HG02759 (cell line): ENCODE data around the gene ATP10A.
"Not testable (repeated sequence)": the region's sequence is repeated elsewhere in the genome, so short reads cannot be mapped to it uniquely, and the experiment has no call there.

Source experiments
- ATAC-seq: cut with Tn5 transposase; IDR thresholded peaks from one replicate; pipeline ENCODE4 v1.9.1; 2021; ENCODE audit warnings: mild to moderate bottlenecking, moderate library complexity; ENCODE audit not compliant: unreplicated experiment

The ATP10A gene

DNA sequence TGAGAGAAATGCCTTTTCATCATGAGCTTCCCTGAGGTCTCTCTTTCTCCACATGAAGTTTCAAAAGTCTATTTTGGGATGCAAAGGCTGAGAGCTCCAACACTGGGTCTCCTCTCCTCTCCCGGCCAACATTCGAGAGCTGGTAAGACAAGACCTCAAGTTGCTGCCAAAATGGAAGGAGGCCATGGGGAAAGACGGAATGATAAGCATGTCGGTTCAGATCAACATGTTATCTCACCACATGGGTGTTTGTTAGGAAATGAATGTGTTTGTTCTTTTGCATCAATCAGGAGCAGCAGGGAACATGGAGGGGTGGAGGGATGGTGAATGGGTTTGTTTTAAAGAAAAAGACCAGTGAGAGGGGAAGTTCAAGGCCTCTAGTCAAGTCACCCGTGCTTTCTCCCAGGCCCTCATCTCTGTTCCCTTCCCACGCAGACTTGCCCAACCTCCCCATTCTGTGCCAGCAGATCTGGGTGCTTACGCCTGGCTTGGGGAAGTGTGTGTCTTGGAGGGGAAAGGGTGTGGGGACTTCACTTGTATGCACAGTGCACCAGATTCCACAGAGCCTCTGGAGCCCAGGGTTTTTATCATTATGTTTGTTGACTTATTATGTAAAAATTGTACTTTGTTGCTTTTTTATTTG, 23.5 kb upstream of the ATP10A start:
- ATAC-seq: no peak

DNA sequence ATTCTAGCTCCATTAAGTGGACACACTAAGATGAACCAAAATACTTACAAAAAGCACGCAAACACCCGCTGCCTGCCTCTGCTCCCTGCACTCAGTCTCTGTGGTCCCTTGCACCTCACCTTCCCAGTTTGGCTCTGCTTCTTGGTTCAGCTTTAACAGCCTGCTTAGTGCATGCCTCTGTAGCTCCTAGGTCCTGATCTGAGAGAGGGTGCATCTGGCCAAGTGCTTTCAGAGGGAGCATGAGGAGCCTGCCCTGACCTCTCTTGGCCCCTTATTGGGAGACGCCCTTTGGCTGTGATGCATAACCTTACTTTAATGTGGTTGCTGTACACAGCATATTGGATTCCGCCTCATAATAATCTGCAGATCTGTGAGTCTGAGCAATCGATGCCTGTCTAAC, 21.2 kb upstream of the ATP10A start:
- no peak for ATAC-seq

DNA sequence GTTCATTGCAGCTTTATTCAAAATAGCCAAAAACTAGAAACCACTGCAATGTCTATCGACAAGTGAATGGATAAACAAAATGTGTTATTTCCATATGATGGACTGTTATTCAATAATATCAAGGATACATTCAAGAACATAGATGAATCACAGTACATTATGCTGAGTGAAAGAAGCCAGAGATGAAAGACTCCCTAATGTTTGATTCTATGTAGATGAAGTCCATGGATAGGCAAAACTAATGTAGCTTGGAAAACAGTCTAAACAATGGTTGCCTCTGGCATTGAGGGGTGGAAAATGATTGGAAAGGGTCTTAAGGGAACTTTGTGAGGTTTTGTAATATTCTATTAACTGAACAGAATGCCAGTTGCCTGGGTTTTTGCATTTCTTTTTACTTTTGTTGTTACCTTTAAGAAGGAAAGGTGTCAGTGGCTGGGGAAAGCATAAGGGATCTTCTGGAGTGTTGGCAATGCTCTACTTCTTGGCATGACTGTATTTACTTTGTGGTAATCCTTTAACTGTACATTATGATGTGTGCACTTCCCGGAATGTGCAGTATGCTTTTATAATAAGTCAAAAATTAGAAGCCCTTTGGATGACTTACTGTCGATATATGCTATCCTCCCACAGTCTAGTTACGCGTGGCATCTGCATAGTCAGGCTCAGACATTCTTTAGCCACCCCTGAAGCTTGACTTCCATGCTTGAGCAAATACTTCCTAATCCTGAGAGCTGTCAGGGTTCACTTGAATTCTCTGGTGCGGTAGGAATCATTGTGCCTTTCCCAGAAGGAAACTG, 20.5 kb upstream of the ATP10A start:
- ATAC-seq: no peak

DNA sequence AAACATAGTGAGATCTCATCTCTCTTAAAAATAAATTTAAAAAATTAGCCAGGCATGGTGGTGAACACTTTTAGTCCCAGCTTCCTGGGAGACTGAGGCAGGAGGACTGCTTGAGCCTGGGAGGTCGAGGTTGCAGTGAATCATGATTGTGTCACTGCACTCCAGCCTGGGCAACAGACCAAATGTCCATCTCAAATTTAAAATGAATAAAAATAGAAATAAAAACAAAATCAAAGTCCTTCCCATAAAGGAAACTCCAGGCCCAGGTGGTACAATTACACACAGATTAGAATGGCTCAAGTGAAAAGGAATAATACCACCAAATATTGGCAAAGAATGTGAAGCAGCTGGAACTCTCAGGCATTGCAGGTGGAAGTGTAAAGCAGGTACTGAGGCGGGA, 19.3 kb upstream of the ATP10A start:
- no peak for ATAC-seq

DNA sequence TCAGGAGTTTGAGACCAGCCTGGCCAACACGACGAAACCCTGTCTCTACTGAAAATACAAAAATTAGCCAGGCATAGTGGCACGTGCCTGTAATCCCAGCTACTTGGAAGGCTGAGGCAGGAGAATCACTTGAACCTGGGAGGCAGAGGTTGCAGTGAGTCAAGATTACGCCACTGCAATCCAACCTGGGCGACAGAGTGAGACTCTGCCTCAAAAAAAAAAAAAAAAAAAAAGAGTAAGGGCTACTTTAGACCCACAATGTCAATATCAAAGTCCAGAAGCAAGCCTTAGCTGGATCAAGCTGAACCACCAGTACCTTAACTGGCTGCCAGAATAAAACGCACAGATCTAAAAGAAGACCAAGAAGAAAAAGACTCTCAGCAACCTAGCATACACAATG, 17.8 kb upstream of the ATP10A start:
- not testable (repeated sequence) for ATAC-seq

DNA sequence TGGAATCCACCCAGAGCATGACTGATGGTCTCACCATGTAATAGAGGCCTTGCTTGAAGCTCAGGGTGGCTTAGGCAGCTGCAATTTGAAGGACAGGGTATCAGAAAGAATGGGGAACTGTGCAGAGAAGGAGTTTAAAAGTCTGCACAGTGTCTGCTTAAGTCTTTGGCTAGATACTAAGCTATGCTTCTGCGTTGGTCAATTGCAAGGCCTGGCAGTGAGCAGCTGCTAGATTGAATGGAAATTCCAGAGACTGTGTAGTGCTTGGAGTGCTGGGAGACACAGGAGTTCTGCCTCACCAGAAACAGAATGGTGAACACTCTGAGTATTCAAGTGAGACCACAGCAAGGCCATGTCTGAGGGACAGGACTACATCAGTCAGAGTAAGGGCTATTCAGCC, 17.3 kb upstream of the ATP10A start:
- no peak for ATAC-seq

DNA sequence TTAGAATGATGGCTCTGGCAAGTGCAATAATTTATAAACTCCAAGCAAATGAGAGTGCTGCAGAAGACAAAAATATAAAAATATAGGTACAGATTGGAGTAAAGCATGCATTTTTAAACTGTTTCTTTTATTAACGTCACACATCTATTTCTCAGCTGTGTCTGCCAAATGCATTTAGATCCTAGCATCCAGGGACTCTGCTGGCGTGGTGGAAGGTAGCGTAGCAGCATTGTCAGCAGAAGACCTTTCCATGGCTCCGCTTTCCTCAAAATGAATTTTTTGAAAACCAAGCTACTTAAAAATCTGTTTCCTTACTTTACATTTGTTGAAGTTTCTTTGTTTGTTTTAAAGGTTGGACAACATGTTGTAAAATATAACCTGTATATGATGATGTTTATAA, 16.3 kb upstream of the ATP10A start:
- ATAC-seq: no peak

DNA sequence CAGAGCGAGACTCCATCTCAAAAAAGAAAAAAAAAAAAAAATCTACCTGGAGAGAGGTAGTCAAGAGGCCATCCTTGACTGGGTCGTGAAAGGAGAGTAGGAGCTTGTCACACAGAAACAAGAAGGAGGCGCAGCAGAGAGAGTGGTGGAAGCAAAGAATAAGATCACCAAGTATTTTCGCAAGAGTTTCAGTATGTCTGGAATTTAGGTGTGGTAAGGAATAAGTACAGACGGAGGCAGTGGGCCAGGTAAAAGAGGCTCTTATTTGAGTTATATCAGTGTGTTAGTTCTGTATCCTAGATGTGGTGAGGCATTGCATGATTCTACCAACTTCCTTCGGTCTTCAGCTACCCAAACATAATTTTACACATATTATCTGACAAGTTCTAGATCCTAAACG, 14.6 kb upstream of the ATP10A start:
- ATAC-seq: no peak

DNA sequence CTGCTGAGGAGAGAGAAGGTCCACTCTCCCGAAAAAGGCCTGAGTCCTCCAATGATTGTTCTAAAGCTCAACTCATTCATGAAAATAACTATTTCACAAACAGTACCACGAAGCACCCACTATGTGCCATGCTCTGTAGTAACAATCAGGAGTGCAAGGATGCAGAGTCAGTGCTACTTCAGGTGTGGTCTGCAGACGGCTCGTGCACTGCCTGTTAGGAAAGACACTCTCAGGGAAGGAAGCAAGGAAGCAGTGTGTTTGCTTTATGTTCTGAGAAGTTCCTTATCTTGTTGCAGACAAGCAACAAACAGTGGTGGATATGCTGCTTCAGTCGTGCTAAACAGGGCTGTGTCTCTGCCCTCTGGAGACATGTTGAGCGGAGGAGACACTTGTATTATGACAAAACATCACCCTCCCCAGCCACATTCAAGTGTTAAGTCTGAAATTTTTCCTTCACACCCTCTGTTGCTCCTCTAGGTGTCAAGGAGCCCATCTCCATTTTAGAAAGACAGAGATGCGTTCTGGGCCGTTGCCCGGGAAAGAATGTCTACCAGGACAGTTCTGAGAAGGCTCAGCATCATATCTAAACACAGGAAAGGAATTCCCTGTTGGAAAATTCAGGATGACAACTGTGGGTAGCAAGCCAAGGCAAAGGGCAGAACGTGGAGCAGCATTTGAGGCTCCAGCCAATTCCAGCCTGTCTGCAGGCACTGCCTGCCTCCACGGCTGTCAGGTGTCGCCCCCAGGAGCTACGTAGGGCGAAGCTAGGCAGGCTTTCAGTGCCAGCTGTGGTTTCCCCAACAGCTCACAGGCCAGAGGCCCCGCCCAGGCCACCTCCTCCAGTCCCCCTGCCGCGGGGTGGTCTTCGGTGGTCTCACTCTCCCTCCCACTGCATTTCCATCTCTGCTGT, 13.4 kb upstream of the ATP10A start:
- no peak for ATAC-seq

DNA sequence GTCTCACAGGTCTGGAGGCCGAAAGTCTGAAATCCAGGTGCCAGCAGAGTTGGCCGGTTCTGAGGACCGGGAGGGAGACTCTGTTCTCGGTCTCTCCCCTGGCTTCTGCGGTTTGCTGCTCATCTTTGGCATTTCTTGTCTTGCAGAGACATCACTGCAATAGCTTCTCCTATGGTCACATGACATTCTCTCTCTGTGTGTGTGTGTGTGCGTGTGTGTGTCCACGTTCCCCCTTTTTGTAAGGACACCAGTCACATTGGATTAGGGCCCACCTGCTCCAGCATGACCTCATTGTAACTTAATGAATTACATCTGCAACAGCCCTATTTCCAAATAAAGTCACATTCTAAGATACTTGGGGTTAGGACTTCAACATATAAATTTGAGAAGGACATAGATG, 12.4 kb upstream of the ATP10A start:
- ATAC-seq: no peak

DNA sequence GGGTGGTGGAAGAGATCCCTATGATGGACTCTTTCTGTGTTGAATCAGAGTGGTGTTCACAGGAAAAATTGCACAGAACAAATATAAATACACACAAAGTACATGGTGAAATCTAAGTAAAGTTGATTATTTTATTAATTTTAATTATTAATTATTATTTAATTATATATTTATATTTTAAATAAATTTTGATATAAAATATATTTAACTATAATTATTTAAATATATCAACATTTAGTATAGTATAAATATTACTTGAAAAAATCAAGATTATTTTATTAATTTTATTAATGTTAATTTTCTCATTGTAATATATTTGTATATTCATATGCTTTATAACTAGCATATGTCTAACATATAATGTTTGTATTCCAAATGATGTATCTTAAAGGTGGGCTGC, 11.3 kb upstream of the ATP10A start:
- ATAC-seq: no peak

DNA sequence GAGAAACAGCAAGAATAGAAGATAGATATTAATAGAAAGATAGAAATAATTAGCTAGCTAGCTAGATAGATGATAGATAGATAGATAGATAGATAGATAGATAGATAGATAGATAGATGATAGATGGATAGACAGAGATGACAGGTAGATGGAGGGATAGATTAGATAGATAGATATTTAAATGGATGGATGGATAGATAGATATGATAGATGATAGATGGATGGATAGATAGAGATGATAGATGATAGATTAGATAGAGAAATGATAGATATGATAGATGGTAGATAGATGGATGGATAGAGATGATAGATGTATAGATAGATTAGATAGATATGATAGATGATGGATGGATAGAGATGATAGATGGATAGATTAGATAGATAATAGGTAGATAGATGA, 8.3 kb upstream of the ATP10A start:
- no peak for ATAC-seq

DNA sequence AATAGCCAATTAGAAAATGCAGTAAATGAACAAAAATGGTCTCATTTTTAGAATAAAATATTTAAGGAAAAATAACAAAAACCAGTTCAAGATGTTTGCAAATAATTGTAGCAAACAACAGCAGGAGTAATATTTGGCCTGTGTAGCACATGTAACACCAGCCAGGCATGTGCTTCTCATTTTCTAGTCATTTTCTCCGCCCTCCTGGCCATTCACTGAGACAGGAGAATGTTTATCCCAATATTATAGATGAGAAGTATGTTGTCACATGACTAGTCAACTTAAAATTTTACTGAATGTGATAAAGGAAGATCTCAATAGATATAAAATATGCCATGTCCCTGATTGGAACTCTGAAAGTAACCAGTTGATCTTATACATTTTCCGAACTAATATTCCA, 7.8 kb upstream of the ATP10A start:
- ATAC-seq: no peak

DNA sequence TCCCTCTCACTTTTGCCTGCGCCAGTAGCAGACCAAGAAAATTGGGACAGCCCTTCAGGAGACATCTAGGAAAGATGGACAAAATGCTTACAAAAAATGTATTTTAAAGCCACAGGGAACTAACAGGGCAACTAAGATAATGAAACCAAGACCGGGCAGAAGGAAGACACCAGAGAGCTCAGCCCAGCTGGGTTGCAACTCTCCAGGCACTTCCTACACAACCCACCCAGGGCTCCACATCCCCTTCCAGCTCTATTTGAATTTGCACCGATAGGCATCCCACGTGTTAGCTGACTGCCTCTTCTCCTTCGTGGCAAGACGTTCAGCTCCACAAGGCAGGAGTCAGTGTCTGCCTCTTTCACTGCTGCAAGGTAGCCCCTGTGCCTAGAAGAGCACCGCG, 6.6 kb upstream of the ATP10A start:
- ATAC-seq: no peak

DNA sequence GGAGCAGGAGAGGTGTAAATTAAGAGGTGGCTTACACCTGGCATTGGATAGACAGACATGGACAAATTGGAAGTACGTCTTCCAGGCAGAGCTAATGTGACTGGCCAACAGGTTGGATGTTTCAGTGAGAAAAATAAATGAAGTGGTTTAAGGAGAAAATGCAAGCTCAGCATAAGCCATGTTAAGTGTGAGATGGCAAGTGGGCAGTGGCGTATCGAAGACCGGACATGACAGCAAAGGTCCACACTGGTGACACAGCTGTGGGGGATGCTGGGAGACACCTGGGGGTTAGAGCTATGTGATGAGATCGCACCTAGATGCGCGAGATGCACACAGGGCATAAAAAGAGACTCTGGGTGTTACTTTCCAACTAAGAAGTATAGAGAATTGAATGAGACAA, 3.7 kb upstream of the ATP10A start:
- no peak for ATAC-seq

DNA sequence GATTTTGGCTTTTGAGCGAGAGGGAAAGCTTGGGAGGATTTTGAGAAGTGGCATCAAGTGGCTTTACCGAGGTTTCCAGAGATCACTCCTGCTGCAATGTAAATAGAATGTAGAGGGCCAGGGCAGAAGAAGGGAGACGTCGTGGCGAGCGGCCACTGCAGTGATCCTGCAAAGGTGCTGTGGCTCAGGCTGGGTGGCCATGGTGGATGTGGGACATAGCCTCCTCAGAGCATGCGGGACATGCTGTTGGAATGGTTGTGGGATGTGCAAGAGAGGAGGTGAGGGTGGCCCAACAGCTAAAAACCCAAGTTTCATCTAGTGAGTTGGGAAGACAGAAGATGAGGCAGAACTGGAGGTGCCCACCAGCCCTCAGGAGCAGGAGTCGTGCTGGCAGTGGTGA, 3.1 kb upstream of the ATP10A start:
- ATAC-seq: no peak

DNA sequence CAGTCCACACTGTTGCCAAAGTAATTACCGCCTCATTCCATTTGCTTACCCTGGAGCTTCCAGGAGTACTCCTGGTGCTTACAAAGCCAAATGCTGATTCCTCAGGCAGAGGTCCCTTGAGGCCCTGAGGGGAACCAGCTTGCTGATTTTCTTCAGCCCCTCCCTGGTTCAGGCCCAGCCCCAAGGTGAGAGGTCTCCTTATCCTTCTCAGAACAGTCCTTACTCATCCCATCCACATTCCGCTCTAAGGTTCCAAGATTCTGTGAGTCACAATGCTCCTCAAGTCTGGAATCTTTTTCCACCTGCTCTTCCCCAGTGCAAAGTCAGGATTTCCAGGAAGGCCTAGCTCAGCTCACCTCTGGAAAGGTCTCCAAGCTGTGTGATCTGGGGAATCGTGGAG, 1.8 kb upstream of the ATP10A start:
- ATAC-seq: no peak

DNA sequence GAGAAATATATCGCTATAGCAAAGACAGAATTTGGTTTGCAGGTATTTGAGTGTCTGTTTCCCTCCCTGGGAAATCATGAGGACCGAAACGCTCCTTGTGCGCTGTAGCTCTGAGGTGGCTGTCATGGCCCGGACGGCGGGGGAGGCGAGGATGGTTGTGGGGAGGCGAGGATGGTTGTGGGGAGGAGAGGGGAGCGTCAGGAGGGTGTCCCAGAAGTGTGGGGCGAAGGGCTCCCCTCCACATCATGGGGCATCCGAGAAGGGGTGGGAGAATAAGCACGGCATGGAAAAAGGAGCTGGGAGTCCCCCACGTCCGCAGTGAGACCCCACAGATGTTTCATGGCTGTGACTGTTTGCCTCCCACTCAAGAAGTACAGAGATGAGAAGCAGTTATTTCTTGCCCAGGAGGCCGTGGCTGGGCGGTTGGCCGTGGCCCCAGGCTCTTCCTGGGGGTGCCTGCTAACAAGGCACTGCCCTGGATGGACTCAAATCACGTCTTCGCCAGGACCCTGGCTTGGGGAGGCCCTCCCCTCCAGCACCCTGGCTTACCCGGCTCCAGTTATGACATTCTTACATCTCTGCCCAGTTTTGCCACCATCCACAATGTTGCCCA, 947 bp upstream of the ATP10A start:
- no peak for ATAC-seq

DNA sequence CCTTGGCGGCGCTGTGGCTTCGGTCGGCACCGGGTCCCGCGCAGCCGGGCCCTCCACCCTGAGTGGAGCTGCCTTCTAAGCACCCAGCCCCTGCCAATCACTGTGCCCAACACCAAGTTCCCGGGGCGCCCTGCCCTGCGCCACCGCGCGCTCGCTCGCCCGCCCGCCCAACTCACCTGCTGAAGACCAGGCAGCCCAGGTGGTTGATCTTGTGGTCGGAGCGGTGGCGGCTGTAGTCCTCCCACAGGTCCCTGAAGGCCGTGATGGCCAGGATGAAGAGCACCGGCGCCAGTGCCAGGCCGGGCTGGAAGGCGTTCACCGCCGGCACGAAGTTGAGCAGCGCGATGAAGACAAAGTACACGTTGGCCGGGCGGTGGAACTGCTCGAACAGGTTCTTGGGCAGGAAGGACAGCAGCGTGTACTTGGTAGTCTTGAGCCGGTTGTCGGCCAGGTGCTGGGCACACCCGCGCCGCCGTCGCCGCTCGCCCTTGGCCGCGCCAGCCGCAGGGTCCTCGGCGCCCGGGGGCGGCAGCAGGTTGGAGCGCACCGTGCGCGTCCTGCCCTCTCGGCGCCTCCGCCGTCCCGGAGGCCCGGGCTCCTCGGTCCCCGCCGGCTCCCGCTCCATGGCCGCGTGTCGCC, 536 bp downstream of the ATP10A start:
- no peak for ATAC-seq

DNA sequence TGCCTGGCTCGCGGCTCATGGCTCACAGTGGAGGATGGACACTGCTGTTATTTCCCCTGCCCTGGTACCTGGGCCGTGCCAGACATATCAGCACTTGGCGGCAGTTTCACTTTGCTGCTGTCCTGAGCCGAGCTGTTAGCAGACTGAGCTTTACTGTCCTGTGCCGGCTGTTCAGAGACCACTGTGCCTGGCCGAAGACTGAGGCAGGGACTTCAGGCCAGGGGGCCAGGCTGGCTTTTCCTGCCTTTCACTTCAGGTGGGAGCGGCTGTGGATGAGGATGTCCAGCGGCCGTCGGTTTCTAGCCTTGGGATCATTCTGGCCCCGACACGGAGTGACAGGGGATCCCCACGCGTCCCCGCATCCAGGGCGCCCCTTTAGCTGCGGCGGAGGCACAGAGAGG, 1.1 kb downstream of the ATP10A start:
- no peak for ATAC-seq
